SW 1271 (cell line): ENCODE data around the gene NEDD4L.
"Not testable (repeated sequence)": the region's sequence is repeated elsewhere in the genome, so short reads cannot be mapped to it uniquely, and the experiment has no call there.

Source experiments
- DNase-seq, 2 experiments: peaks; one replicate each; lab custom pipeline; 2025; lab: John Stamatoyannopoulos, UW

NEDD4L gene

GRCh38 chr18:58416704-58417683 lies 373.0 kb downstream of the NEDD4L start:
- DNase-seq: no peak

- DNase-seq: no peak
These were observed 373.7 kb downstream of the NEDD4L start for GRCh38 chr18:58417752-58418151.

GRCh38 chr18:58418361-58418760 lies 374.3 kb downstream of the NEDD4L start:
- no peak for DNase-seq

- no peak for DNase-seq
These were observed 375.7 kb downstream of the NEDD4L start for GRCh38 chr18:58419587-58420199.

GRCh38 chr18:58426611-58427010 lies 382.6 kb downstream of the NEDD4L start:
- no peak for DNase-seq

DNA sequence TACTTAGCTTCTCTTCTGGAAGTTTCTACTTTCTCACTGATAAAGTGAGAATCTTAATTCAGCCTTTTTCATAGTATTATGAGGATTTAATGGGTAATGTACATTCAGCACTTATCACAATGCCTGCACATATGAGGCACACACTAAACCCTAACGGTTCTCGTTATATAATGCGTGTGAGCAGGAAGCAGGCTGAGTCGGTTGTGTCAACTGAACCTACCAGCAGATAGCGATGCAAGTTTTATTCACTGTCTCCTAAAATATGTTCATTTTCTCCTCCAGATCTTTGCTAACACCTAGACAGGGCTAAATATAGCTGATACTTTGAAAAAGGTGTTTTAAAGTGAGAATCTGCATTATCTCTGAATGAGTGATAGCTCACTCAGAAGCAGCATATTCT lies 383.3 kb downstream of the NEDD4L start:
- DNase-seq: no peak

DNA sequence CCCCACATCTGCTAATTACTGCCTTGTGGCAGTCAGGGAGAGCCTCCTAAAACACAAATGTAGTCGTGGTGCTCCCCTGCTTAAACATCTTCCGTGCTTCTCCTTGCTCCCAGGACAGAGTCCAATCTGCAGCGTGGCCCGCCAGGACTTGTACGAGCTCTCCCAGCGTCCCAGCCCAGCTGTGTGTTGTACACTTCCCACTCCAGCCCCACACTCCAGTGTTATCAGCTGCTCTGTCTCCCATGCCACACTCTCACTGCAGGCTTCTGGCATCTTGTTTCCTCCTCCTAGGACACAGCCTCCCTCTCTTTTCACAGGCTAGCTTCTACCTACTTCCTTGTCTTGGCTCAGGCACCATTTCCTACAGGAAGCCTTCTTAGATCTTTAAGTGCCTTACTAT lies 385.4 kb downstream of the NEDD4L start:
- DNase-seq: no peak

GRCh38 chr18:58431215-58431614 lies 387.2 kb downstream of the NEDD4L start:
- DNase-seq: no peak

GRCh38 chr18:58432050-58432727 lies 388.2 kb downstream of the NEDD4L start:
- DNase-seq: no peak

DNA sequence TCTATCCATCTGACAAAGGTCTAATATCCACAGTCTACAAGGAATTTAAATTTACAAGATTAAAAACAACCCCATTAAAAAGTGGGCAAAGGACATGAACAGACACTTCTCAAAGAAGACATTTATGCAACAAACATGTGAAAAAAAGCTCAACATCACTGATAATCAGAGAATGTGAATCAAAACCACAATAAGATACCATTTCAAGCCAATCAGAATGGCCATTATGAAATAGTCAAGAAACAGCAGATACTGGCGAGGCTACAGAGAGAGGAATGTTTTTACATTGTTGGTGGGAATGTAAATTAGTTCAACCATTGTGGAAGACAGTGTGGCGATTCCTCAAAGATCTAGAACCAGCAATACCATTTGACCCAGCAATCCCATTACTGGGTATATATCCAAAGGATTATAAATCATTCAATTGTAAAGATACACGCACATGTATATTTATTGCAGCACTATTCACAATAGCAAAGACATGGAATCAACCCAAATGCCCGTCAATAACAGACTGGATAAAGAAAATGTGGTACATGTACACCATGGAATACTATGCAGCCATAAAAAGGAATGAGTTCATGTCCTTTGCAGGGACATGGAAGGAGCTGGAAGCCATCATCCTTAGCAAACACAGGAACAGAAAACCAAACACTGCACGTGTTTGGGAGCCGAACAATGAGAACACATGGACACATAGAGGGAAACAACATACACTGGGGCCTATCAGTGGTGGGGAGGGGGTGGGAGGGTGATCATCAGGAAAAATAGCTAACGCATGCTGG lies 391.4 kb downstream of the NEDD4L start:
- DNase-seq: not testable (repeated sequence)

GRCh38 chr18:58438161-58438957 lies 394.3 kb downstream of the NEDD4L start:
- DNase-seq: no peak

- no peak for DNase-seq
These were observed 394.9 kb downstream of the NEDD4L start for GRCh38 chr18:58438958-58439300.

- no peak for DNase-seq
These were observed 399.6 kb downstream of the NEDD4L start for GRCh38 chr18:58443671-58444070.

- DNase-seq: no peak
These were observed 402.5 kb downstream of the NEDD4L start for GRCh38 chr18:58446391-58447060.

DNA sequence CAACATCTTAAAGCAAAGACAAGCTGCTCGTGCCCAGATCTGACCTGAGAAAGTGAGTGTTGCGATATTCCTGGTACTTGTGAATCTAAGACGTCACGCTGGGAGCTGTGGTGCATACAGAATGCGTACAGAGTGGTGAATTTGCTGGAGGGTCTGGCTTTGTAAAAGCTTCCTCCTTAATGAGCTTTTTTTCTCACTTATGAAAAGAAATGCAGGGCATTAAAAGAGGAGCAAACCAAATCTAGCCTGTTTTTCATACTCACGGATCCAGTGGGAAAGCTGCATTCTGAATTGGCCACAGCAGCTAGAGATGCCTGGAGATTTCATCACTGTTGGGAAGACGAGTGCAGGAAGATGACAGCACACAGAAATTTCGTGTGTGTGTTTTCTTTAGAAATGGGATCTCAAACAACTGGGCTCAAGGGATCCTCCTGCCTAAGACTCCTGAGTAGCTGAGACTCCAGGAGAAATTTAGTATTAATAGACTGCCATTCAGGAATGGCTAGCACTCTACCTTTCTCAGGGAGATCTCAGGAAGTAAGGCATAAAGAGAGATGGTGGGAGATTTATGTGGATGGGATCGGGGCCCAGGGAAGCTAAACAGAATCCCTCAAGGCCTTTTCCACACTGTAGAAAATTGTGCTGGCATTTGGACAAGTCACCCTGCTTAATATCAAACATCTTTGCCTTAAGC lies 403.5 kb downstream of the NEDD4L start:
- no peak for DNase-seq

DNA sequence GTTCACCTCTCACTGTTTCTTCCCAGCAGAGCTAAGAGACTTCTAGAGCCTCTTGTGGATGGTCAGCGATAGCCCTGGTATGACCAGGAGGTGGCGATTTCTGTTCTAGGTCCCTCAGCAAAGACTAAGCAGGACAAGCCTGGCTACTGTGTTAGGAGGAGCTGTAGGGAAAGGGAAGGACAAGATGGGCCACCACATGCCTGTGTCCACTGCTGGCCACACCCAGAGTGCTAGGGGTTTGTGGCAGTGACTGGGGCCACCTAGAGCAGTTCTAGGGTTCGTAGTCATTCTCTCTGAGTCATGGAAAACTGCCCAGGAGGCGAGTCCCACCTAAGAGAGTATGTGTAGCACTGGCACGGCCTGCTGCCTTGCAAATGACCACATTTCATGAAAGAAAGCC lies 405.4 kb downstream of the NEDD4L start:
- no peak for DNase-seq
